T-helper 17 cell (primary cell): ENCODE data around the gene PCDHGA8. TPM values are rescaled to one million over a fixed set of nuclear protein-coding genes. Genes with fewer than 3 reads are reported as not detected.
A peak's percentile ranks its signal among the peaks of the same experiment; 100 is the strongest.
"Not testable (repeated sequence)": the region's sequence is repeated elsewhere in the genome, so short reads cannot be mapped to it uniquely, and the experiment has no call there.

Experiments
- ATAC-seq: fragments of 150-1000 bp; cut with Tn5 transposase; 2 replicates; pipeline ENCODE4 v1.10.0; 2021; ENCODE audit warnings: mild to moderate bottlenecking, moderate library complexity
- DNase-seq, 3 donors: peaks; one replicate each; pipeline versions ENCODE4 v3.0.0 to v3.0.0-alpha.2; 2020 to 2021
- H3K9me3 ChIP-seq: one replicate; pipeline ENCODE4 v1.7.0; 2013; ENCODE audit warnings: low read length, mild to moderate bottlenecking; ENCODE audit not compliant: control insufficient read depth, poor library complexity, severe bottlenecking
- H3K27ac Mint-ChIP-seq: one replicate; pipeline ENCODE4 v1.8.0; 2022; ENCODE audit warnings: mild to moderate bottlenecking, moderate library complexity, mixed read lengths
- H3K27me3 Mint-ChIP-seq: one replicate; pipeline ENCODE4 v1.8.0; 2022; ENCODE audit warnings: mixed read lengths
- H3K36me3 Mint-ChIP-seq: one replicate; pipeline ENCODE4 v1.8.0; 2022; ENCODE audit warnings: low read depth, mixed read lengths
- H3K4me1 Mint-ChIP-seq: one replicate; pipeline ENCODE4 v1.8.0; 2022; ENCODE audit warnings: mild to moderate bottlenecking, mixed read lengths
- H3K4me3 Mint-ChIP-seq: one replicate; pipeline ENCODE4 v1.8.0; 2022; ENCODE audit warnings: mild to moderate bottlenecking, moderate library complexity, mixed read lengths
- total RNA-seq, 4 donors: library from RNA in 2 of 4; stranded (reverse) in 2 of 4; gene quantifications; one replicate each; pipeline ENCODE4 v1.2.3 and lab custom pipeline; 2022 to 2026

PCDHGA8 gene
- total RNA-seq, 2 donors from 2014 or later = 0.05 TPM; not detected in 1

GRCh38 chr5:141419074-141419880, 26.8 kb downstream of the PCDHGA8 start:
- H3K27ac Mint-ChIP-seq = peak overlapping the region; percentile 60
- H3K27me3 Mint-ChIP-seq = peaks cover 66% of the 10 kb centered on the region
- H3K36me3 Mint-ChIP-seq = peaks cover 6% of the 10 kb centered on the region
- ATAC-seq (no peak), DNase-seq (no peak)
- H3K4me1 Mint-ChIP-seq = no peaks in the 10 kb centered on the region
- H3K4me3 Mint-ChIP-seq = peak overlapping the region; percentile 43
- peaks cover 9% of the 10 kb centered on the region for H3K9me3 ChIP-seq

- DNase-seq (no peak), ATAC-seq (no peak)
- Mint-ChIP-seq H3K4me1 (no peaks in the 10 kb centered on the region), H3K27ac (peak within 1 kb of the TSS; percentile 65), H3K4me3 (peak within 1 kb of the TSS; percentile 72), H3K36me3 (peaks cover 7% of the 10 kb centered on the region), H3K27me3 (peaks cover 67% of the 10 kb centered on the region)
- peaks cover 9% of the 10 kb centered on the region for H3K9me3 ChIP-seq
Observed at GRCh38 chr5:141420855-141421488, 28.5 kb downstream of the PCDHGA8 start, which contains the start of gene PCDHGA11. TSS of gene PCDHGA11 (plus strand) at chr5:141421051. CDS start at chr5:141421228, 177 bp downstream.

- peak overlapping the region; percentile 65 for H3K27ac Mint-ChIP-seq
- H3K9me3 ChIP-seq = peaks cover 9% of the 10 kb centered on the region
- DNase-seq (no peak), ATAC-seq (no peak)
- peaks cover 7% of the 10 kb centered on the region for H3K36me3 Mint-ChIP-seq
- no peaks in the 10 kb centered on the region for H3K4me1 Mint-ChIP-seq
- peaks cover 72% of the 10 kb centered on the region for H3K27me3 Mint-ChIP-seq
- H3K4me3 Mint-ChIP-seq = no peak overlapping the region
Observed at GRCh38 chr5:141421489-141421855, 29.0 kb downstream of the PCDHGA8 start.

GRCh38 chr5:141422742-141423291, 30.4 kb downstream of the PCDHGA8 start:
- Mint-ChIP-seq H3K27ac (no peak overlapping the region), H3K36me3 (peaks cover 7% of the 10 kb centered on the region)
- no peak for DNase-seq

GRCh38 chr5:141427783-141428426, 35.5 kb downstream of the PCDHGA8 start:
- Mint-ChIP-seq H3K4me1 (no peaks in the 10 kb centered on the region), H3K27me3 (peaks cover 58% of the 10 kb centered on the region)
- no peak for ATAC-seq

More at GRCh38 chr5:141422742-141423291, 30.4 kb downstream of the PCDHGA8 start:
- ATAC-seq = no peak
- peaks cover 9% of the 10 kb centered on the region for H3K9me3 ChIP-seq
- peaks cover 70% of the 10 kb centered on the region for H3K27me3 Mint-ChIP-seq
- no peaks in the 10 kb centered on the region for H3K4me1 Mint-ChIP-seq
- no peak overlapping the region for H3K4me3 Mint-ChIP-seq

GRCh38 chr5:141430332-141431113, 38.1 kb downstream of the PCDHGA8 start, which contains the start of gene PCDHGA12:
TSS of gene PCDHGA12 (plus strand) at chr5:141430507. CDS start at chr5:141430760, 253 bp downstream.
- DNase-seq (no peak), ATAC-seq (peak; percentile 37)
- peaks cover 4% of the 10 kb centered on the region for H3K36me3 Mint-ChIP-seq
- peaks cover 8% of the 10 kb centered on the region for H3K9me3 ChIP-seq
- H3K4me1 Mint-ChIP-seq = no peaks in the 10 kb centered on the region
- H3K27me3 Mint-ChIP-seq = peaks cover 58% of the 10 kb centered on the region
- H3K4me3 Mint-ChIP-seq = peak within 1 kb of the TSS; percentile 67
- peak within 1 kb of the TSS; percentile 8 for H3K27ac Mint-ChIP-seq

More at GRCh38 chr5:141427783-141428426, 35.5 kb downstream of the PCDHGA8 start:
- Mint-ChIP-seq H3K4me3 (no peak overlapping the region), H3K27ac (no peak overlapping the region), H3K36me3 (peaks cover 6% of the 10 kb centered on the region)
- peaks cover 8% of the 10 kb centered on the region for H3K9me3 ChIP-seq
- DNase-seq = no peak

- ATAC-seq = no peak
- Mint-ChIP-seq H3K27me3 (peaks cover 53% of the 10 kb centered on the region), H3K36me3 (peaks cover 4% of the 10 kb centered on the region), H3K27ac (peak overlapping the region; percentile 8), H3K4me1 (no peaks in the 10 kb centered on the region), H3K4me3 (no peak overlapping the region)
- DNase-seq = no peak
- H3K9me3 ChIP-seq = peaks cover 8% of the 10 kb centered on the region
Observed at GRCh38 chr5:141431286-141431685, 38.9 kb downstream of the PCDHGA8 start.

GRCh38 chr5:141432308-141432707, 39.9 kb downstream of the PCDHGA8 start:
- H3K4me3 Mint-ChIP-seq = peak overlapping the region; percentile 10
- H3K9me3 ChIP-seq, DNase-seq, H3K36me3 Mint-ChIP-seq, ATAC-seq, H3K4me1 Mint-ChIP-seq: not testable (repeated sequence)
- H3K27me3 Mint-ChIP-seq = peaks cover 51% of the 10 kb centered on the region
- H3K27ac Mint-ChIP-seq = peak overlapping the region; percentile 8

- H3K36me3 Mint-ChIP-seq, H3K4me1 Mint-ChIP-seq, H3K9me3 ChIP-seq, H3K27ac Mint-ChIP-seq, DNase-seq, ATAC-seq: not testable (repeated sequence)
- H3K27me3 Mint-ChIP-seq = peaks cover 52% of the 10 kb centered on the region
- H3K4me3 Mint-ChIP-seq = peak overlapping the region; percentile 2
Observed at GRCh38 chr5:141432726-141433125, 40.3 kb downstream of the PCDHGA8 start.

- no peak for ATAC-seq
- Mint-ChIP-seq H3K27me3 (peaks cover 47% of the 10 kb centered on the region), H3K4me1 (no peaks in the 10 kb centered on the region), H3K4me3 (no peak overlapping the region), H3K36me3 (peaks cover 4% of the 10 kb centered on the region), H3K27ac (no peak overlapping the region)
- no peak for DNase-seq
- H3K9me3 ChIP-seq = peaks cover 5% of the 10 kb centered on the region
Observed at GRCh38 chr5:141434006-141434405, 41.6 kb downstream of the PCDHGA8 start.

GRCh38 chr5:141437221-141437620, 44.8 kb downstream of the PCDHGA8 start:
- Mint-ChIP-seq H3K27ac (no peak overlapping the region), H3K4me3 (no peak overlapping the region), H3K27me3 (peaks cover 42% of the 10 kb centered on the region), H3K4me1 (no peaks in the 10 kb centered on the region), H3K36me3 (no peaks in the 10 kb centered on the region)
- DNase-seq (no peak), ATAC-seq (no peak)
- no peaks in the 10 kb centered on the region for H3K9me3 ChIP-seq

- Mint-ChIP-seq H3K36me3 (peaks cover under 1% of the 10 kb centered on the region), H3K27ac (no peak overlapping the region), H3K4me3 (no peak overlapping the region), H3K4me1 (no peaks in the 10 kb centered on the region), H3K27me3 (peaks cover 32% of the 10 kb centered on the region)
- ATAC-seq (no peak), DNase-seq (no peak)
- no peaks in the 10 kb centered on the region for H3K9me3 ChIP-seq
Observed at GRCh38 chr5:141439411-141440141, 47.1 kb downstream of the PCDHGA8 start.
